ENCODE measurements around the gene SRRT. TPM values are rescaled to one million over a fixed set of nuclear protein-coding genes. Genes with fewer than 3 reads are reported as not detected.

SRRT gene
- total and polyA plus RNA-seq, 10 of the 15 experiments (the other 5 are each of a cell fraction or from before 2014, with no cell fraction given) = 11.1 to 254 (median 111) TPM

- TF ChIP-seq CEBPZ (IDR thresholded peaks at IDR 0.05; ENCODE audit: low read depth, low read length) (no peak), KLF5 (IDR thresholded peaks at IDR 0.05; ENCODE audit: partially characterized antibody) (no peak), BHLHE40 (IDR thresholded peaks at IDR 0.05; ENCODE audit: borderline replicate concordance in 1 of 2, low read depth in 2 of 2, low read length in 1 of 2) (peak; percentile 77 to 93), KAT2A (conservative IDR thresholded peaks at IDR 0.05; ENCODE audit: control insufficient read depth, low read depth, low read length) (no peak), MAX (IDR thresholded peaks at IDR 0.05; ENCODE audit: low read depth, low read length) (peak; percentile 78; the same call in 1 of the 2 replicates), ZBTB11 (CRISPR knock-in tag; IDR thresholded peaks at IDR 0.05) (no peak), PML (IDR thresholded peaks at IDR 0.05; ENCODE audit: low read length) (peak; percentile 37; the same call in 1 of the 2 replicates), PBX3 (IDR thresholded peaks at IDR 0.05; ENCODE audit: insufficient replicate concordance, low read depth, low read length) (no peak), MTA2 (IDR thresholded peaks at IDR 0.05; ENCODE audit: low read depth) (no peak), JUND (IDR thresholded peaks at IDR 0.05; ENCODE audit: low read depth, low read length) (peak; percentile 94), IRF5 (IDR thresholded peaks at IDR 0.05; ENCODE audit: borderline replicate concordance) (no peak), RAD21 (IDR thresholded peaks at IDR 0.05; ENCODE audit: insufficient read depth, low read depth, low read length) (no peak), SMAD1 (IDR thresholded peaks at IDR 0.05; ENCODE audit: low read depth, partially characterized antibody) (peak; percentile 21), NR2F1 (conservative IDR thresholded peaks at IDR 0.05) (0 out of 2 replicates have a peak, but pooled peaks have one; percentile 13), CREB1 (IDR thresholded peaks at IDR 0.05; ENCODE audit: low read depth) (peak; percentile 80), ZNF24 (IDR thresholded peaks at IDR 0.05) (no peak), BCL11A (IDR thresholded peaks at IDR 0.05; ENCODE audit: low read depth, low read length) (no peak)
Observed at GRCh38 chr7:100867040-100867775, 7.7 kb upstream of the SRRT start, which contains the start of gene TRIP6 (continued).
